H1 (cell line): Measurements from ENCODE around the gene SCGB1A1.

ENCODE experiments used
- CEBPB ChIP-seq: IDR thresholded peaks from 2 replicates; pipeline ENCODE4 v1.6.1; 2012; ENCODE audit warnings: low read depth, low read length
- EZH2 ChIP-seq: fragments of 200-600 bp; sonication (generic); IDR thresholded peaks from 2 replicates; pipeline ENCODE4 v1.7.1; 2012; ENCODE audit warnings: low read depth, mild to moderate bottlenecking, moderate library complexity, low read length, inconsistent platforms; ENCODE audit not compliant: severe bottlenecking
- POLR2A ChIP-seq, 2 experiments: IDR thresholded peaks; 1 replicate in 1 of 2; 2 replicates in 1 of 2; pipeline ENCODE4 v1.6.1; 2011; ENCODE audit warnings: low read depth in 2 of 2, low read length in 2 of 2, mild to moderate bottlenecking in 2 of 2; ENCODE audit errors: control extremely low read depth in 1 of 2
- RFX5 ChIP-seq: IDR thresholded peaks from 2 replicates; pipeline ENCODE4 v1.6.1; 2011; ENCODE audit warnings: low read depth, low read length, improper control_type of control experiment, borderline replicate concordance
- SRF ChIP-seq: IDR thresholded peaks from 2 replicates; pipeline ENCODE4 v1.6.1; 2011; ENCODE audit warnings: mild to moderate bottlenecking, low read depth, low read length, moderate library complexity

DNA sequence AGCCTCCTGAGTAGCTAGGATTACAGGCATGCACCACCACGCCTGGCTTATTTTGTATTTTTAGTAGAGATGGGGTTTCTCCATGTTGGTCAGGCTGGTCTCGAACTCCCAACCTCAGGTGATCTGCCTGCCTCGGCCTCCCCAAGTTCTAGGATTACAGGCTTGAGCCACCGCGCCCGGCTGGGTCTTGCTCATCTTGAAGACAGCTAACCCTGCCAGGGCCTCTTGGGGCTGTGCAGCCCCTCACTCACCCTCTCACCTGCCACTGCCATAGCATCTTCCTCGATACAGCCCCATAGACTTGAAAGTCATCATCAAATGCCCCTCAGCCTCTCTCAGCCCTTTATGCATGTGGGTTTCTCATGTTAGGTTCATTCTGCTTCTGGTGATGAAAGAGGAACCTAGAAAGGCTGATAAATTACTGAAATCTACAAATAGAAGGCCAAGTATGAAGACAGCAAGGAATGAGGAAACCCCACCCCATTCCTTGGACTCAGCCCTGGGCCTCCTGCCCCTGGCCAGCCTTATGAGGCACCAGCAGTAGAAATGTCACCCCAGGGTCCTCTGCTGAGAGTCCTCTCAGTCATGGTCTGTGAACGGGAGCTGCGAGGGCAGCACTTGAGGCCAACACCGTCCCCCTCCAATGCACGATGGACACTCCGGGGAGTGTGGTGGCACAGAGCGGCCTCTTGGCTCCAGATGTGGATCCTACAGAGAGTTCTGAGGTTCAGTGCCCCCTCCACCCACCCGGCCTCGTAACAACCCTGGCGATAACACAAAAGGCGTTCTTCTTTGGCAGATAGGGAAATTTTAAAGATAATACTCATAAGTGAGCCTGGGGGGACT is 24.8 kb downstream of the SCGB1A1 start:
- TF ChIP-seq POLR2A (IDR thresholded peaks at IDR 0.05; ENCODE audit: control extremely low read depth in 1 of 2, low read depth in 2 of 2, low read length in 2 of 2), result no peak
- TF ChIP-seq EZH2, result no peak
- no peak for TF ChIP-seq SRF
- TF ChIP-seq RFX5, result no peak
- TF ChIP-seq CEBPB, result no peak
